NT2/D1 (cell line): ENCODE results near the gene CCDC34.

Experiments
- YY1 ChIP-seq: IDR thresholded peaks from 2 replicates; pipeline ENCODE4 v1.6.1; 2011; ENCODE audit not compliant: insufficient read length, insufficient read depth
- ZNF274 ChIP-seq: IDR thresholded peaks from 2 replicates; pipeline ENCODE4 v1.6.1; 2011; ENCODE audit warnings: mild to moderate bottlenecking, low read depth, low read length

DNA sequence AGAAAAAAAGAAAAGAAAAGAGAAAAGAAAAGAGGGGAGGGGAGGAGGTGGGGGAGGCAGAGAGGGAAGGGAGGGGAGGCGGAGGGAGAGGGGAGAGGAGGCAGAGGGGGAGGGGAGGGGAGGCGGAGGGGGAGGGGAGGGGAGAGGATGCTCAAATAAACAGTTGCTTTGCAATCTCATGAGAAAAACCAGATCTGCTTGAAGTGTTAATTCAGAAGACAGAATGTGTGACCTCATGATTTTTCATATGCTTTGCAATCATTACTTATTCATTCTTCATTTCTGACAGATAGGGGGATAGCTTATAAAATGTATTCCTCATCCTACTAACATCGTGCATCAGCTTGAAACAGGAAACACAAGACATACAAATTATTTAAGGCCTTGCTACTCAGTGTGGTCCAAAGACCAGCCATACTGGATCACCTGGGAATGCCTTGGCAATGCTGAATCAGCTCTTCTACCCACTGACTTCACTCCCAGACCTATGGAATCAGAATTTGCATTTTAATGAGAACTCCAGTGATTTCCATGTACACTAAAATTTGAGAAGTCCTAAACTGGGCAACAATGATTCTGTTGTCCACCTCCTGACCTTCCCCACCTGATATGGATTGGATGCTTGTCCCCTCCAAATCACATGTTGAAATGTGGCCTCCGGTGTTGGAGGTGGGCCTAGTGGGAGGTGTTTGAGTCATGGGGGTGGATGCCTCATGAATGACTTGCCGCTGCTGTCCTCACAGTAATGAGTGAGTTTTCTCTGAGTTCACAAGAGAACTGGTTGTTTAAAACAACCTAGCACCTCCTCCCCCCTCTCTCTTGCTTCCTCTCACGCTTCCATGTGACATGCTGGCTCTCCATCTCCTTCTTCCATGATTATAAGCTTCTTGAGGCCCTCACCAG lies 69.2 kb downstream of the CCDC34 start:
- no peak for TF ChIP-seq ZNF274
- TF ChIP-seq YY1 = no peak
